Omental fat pad (tissue), 4 donors: Measurements from ENCODE around the gene ADCY10. TPM values are rescaled to one million over a fixed set of nuclear protein-coding genes. Genes with fewer than 3 reads are reported as not detected.

Source experiments
- ATAC-seq: fragments of 150-250 bp; one replicate; pipeline ENCODE4 v1.9.1; 2016; ENCODE audit warnings: mild to moderate bottlenecking, moderate library complexity; ENCODE audit not compliant: low FRiP score
- DNase-seq: peaks from one replicate; pipeline ENCODE4 v3.0.0-alpha.2; 2019; ENCODE audit warnings: low spot score
- CTCF ChIP-seq, 3 donors: fragments of 450-650 bp; IDR thresholded peaks; one replicate each; pipeline ENCODE4 v1.5.1; 2016 to 2017; ENCODE audit warnings: antibody characterized with exemption in 3 of 3, mild to moderate bottlenecking in 3 of 3, moderate library complexity in 2 of 3
- total RNA-seq, 4 donors: library from RNA; depleted of rRNA; stranded (reverse); fragments of >200 nt; gene quantifications; one replicate each; pipeline ENCODE4 v1.1.0, GENCODE V29; 2016

The ADCY10 gene
- total RNA-seq, 4 donors from 2014 or later = 0.32 to 1.0 (median 0.75) TPM; not detected in 1

DNA sequence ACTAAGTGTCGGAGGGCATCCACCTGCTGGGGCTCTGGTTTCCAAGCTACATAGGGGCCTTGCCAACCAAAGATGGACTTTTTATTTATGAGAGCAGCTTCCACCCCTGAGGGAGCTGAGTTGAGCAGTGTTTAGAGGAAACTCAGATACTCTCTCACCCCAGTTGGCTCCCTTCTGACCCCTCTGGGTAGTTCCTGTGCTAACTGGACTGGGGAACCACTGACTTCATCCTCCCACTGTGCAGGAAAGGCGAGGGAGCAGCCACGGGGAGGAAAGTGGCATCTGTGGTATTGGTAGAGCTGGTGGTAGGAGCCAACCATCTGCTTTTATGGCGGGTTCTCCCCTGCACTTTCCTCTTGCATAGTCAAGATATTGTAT is 121.8 kb downstream of the ADCY10 start:
- no peak for TF ChIP-seq CTCF (IDR thresholded peaks at IDR 0.05)
- ATAC-seq = peak; percentile 19
- DNase-seq = no peak

DNA sequence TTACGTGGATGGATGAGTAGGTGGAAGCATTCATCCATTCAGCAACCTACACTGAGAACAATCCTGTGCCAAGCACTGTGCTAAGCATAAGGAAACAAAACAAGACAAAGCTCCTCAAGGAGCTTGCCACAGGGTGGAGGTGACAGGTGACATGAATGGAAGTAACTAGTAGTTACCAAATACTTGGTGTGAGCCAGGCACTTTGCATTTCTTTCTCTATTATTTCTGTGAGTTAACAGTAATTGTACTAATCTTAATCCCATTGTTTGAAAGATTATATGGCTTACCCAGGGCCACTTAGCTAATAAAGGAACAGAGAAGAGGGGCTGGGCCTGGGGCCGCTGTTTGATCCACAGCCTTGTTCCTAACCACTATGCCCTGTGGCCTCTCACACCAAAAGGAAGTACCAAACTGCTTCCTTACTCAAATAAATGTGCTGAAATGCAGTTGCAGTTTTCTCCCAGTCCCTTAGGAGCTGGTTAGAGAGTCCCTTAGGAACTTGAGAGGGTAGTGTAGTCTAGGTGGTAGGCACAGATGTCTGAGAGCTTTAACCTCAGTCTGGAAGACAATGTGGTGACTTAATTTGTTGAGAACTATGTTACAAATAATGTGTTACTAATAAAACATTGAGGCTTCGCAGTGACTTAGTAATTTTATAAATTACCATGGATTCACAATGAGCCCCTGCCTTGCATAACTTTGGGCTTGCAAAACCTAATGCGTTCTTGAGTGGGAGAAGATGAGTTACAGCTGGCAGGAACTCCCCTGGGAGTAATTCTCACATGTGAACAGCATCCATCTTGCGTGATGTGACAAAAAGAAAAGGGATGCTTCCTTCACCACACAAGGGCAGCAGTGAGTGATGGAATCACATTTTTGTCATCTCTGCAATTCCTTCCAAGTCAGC is 122.4 kb downstream of the ADCY10 start:
- ATAC-seq = peak; percentile 84
- peak; percentile 64 for DNase-seq

GRCh38 chr1:167790117-167790516 is 123.8 kb downstream of the ADCY10 start:
- ATAC-seq (no peak), DNase-seq (no peak)

More for the DNA sequence above, 122.4 kb downstream of the ADCY10 start:
- no peak for TF ChIP-seq CTCF (IDR thresholded peaks at IDR 0.05)

GRCh38 chr1:167789501-167789900 is 124.4 kb downstream of the ADCY10 start:
- no peak for DNase-seq
- no peak for TF ChIP-seq CTCF (IDR thresholded peaks at IDR 0.05)
- no peak for ATAC-seq

More at GRCh38 chr1:167790117-167790516, 123.8 kb downstream of the ADCY10 start:
- no peak for TF ChIP-seq CTCF (IDR thresholded peaks at IDR 0.05)

- ATAC-seq = no peak
- DNase-seq = no peak
- no peak for TF ChIP-seq CTCF (IDR thresholded peaks at IDR 0.05)
Measured at GRCh38 chr1:167786502-167786901, 127.4 kb downstream of the ADCY10 start.

DNA sequence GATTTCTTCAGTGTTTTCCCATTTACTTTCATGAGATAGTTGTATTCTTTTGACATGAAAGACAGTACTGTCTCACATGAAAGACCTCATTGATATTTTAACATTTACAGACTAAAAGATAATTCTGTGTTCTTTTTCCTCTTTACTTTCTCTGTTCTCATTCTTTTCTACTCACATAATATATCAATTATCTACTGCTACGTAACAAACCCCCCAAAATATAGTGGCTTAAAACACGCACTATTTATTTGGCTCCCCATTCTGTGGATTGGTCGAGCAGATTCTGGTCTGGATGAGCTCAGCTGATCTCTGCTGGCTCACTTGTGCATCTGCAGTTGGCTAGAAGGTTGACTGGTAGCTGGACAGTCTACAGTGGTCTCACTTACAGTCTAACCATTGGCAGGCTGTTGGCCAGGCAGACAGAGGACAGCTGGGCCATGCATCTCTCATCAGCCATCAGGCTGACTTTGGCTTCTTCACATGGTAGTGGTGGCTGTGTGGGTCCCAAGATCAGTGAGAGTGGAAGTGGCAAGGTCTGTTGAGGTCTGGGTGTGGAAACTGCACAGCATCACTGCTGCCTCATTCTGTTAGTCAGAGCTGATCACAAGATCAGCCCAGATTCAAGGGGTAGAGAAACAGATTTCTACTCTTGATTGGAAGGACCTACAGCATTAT is 128.9 kb downstream of the ADCY10 start:
- ATAC-seq (no peak), DNase-seq (no peak)
- no peak for TF ChIP-seq CTCF (IDR thresholded peaks at IDR 0.05)
